ENCODE measurements around the gene TPP1. TPM values are rescaled to one million over a fixed set of nuclear protein-coding genes. Genes with fewer than 3 reads are reported as not detected.

Gene TPP1
- total RNA-seq, 1 donor from 2014 or later, result 38.4 TPM

DNA sequence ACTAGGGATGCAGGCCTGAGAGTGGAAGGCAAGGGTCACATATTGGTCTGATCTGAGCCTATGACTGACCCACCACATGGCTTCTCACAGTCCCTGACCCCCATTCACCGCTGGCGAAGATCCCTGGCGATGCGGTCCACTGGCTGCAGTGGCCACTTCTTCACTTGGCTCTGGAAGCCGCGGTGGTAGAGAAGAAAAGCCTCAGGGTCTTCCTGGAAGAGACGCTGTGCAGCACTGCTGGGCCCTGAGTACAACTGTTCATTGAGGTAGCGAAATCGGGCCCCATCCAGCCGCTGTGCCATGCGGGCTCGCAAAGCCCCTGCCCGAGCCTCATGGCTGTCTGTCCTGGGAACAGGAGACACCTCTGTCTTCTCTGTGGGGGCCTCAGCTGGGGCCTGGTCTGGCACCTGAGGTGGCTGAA lies 18.2 kb downstream of the TPP1 start:
- Mint-ChIP-seq H3K4me1 (ENCODE audit: low read depth) (peaks cover 10% of the 10 kb centered on the region), H3K4me3 (no peak overlapping the region), H3K36me3 (ENCODE audit: low read depth) (peaks cover 35% of the 10 kb centered on the region), H3K27ac (no peak overlapping the region), H3K27me3 (ENCODE audit: insufficient read depth) (no peaks in the 10 kb centered on the region), H3K9me3 (no peaks in the 10 kb centered on the region)
- DNase-seq (ENCODE audit: low spot score), result no peak
- intact Hi-C loops (cut with micrococcal nuclease), result loop anchor here (10.0 kb wide), 1 partner anchor 1384 kb away; the partner anchor contains the start of gene EIF3F

DNA sequence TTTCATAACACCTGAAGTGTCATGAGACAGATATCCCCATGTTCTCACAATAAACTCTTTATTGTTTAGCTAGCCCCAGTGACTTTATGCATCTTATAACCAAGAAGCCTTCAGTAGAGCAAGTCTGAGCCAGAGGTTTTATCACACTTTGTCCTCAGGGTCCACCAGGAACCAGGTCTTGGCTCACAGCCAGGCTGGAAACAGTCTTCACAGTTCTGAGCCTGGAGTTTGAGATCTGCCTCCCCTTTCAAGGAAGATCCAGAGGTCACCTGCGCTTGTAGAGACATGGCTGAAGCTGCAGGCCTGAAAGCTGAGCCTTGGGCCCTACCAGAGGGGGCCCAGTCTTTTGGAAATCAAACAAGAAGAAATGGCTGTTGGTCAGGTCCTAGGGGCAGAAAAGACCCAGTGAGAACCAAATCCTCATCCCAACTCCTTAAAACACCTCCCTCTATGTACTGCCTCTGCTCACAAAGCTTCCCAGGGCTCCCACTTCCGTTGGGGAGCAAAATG lies 19.3 kb downstream of the TPP1 start:
- Mint-ChIP-seq H3K4me1 (ENCODE audit: low read depth) (peaks cover 7% of the 10 kb centered on the region), H3K9me3 (no peaks in the 10 kb centered on the region), H3K4me3 (no peak overlapping the region), H3K27me3 (ENCODE audit: insufficient read depth) (no peaks in the 10 kb centered on the region), H3K36me3 (ENCODE audit: low read depth) (peaks cover 40% of the 10 kb centered on the region), H3K27ac (no peak overlapping the region)
- intact Hi-C loops (cut with micrococcal nuclease), result loop anchor here (10.0 kb wide), 1 partner anchor 1385 kb away; the partner anchor contains the start of gene EIF3F
- DNase-seq (ENCODE audit: low spot score), result no peak

DNA sequence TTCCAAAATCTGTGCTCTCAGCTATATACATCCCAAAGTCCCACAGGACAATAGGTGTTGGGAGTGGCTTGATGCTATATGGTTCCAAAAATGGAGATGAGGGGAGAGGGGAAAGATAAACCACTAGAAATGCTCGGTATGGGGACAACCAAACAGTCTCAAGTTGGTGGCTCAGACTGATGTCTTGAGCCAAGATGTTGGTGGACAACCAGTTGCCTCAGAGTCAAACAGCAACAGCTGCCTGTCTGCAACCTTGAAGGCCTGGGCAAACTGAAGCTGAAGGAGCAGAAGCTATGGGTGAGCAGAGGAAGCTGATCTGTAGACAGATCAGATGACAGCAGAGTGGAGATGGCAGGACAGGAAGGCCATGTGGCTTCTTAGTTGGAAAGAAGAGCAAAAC lies 19.8 kb downstream of the TPP1 start:
- DNase-seq (ENCODE audit: low spot score), result no peak
- no peak overlapping the region for H3K4me3 Mint-ChIP-seq
- no peaks in the 10 kb centered on the region for H3K9me3 Mint-ChIP-seq
- peaks cover 43% of the 10 kb centered on the region for H3K36me3 Mint-ChIP-seq (ENCODE audit: low read depth)
- no peaks in the 10 kb centered on the region for H3K27me3 Mint-ChIP-seq (ENCODE audit: insufficient read depth)
- H3K27ac Mint-ChIP-seq, result no peak overlapping the region
- intact Hi-C loops (cut with micrococcal nuclease), result no loop called here
- peaks cover 9% of the 10 kb centered on the region for H3K4me1 Mint-ChIP-seq (ENCODE audit: low read depth)

DNA sequence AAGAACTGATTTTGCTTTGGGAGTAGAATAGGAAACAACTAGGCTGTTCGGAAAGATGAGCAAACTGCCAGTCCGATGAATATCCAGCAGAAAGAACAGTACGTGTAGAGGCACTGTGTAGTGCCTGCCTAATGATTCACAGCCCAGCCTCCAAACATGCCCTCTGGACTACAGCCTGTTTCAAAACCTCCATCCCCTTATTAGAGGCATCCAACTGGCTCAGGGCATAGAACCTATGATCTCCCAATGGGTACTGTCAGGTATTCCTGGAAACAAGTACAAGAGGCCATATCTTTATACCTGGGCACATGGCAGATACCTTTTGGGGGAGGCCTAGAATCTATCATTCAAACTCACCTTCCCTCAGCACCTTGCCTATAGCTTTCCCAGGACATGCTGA lies 20.7 kb downstream of the TPP1 start:
- Mint-ChIP-seq H3K9me3 (no peaks in the 10 kb centered on the region), H3K27ac (no peak overlapping the region), H3K36me3 (ENCODE audit: low read depth) (peaks cover 52% of the 10 kb centered on the region), H3K4me3 (no peak overlapping the region), H3K4me1 (ENCODE audit: low read depth) (peaks cover 18% of the 10 kb centered on the region), H3K27me3 (ENCODE audit: insufficient read depth) (no peaks in the 10 kb centered on the region)
- intact Hi-C loops (cut with micrococcal nuclease), result no loop called here
- DNase-seq (ENCODE audit: low spot score), result no peak

GRCh38 chr11:6596239-6596877 lies 22.9 kb downstream of the TPP1 start:
- Mint-ChIP-seq H3K4me3 (no peak overlapping the region), H3K4me1 (ENCODE audit: low read depth) (peaks cover 19% of the 10 kb centered on the region), H3K27ac (no peak overlapping the region), H3K9me3 (no peaks in the 10 kb centered on the region), H3K27me3 (ENCODE audit: insufficient read depth) (no peaks in the 10 kb centered on the region), H3K36me3 (ENCODE audit: low read depth) (peaks cover 53% of the 10 kb centered on the region)
- DNase-seq (ENCODE audit: low spot score), result no peak
- intact Hi-C loops (cut with micrococcal nuclease), result no loop called here

DNA sequence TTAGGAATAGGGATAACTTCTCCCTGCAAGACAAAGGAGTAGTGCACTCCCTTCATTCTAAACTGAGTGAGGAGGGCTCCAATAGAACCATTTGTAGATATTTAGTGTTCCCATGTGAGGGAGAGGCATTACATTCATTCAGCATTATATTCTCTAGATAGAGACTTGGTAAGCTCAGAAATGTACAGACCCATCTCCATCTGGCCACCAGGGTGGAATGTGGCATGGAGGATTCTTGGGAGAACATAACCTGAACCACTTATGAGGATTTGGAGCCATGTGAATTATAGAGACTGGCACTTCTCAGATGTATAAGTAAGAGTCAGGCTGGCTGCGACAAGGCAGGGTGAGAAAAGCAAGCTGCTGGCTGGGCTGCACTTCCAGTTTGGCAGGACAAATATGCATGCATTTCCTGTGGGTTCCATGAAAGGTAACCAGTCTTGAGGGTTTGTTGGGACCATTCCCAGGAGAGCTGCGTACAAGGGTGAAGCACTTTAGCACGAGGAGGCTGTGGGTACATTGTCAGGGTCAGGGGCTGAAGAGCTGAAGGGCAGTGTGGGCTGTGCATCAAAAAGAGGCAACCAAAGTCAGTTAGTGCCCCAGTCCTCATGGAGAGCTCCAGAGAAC lies 25.0 kb downstream of the TPP1 start:
- H3K36me3 Mint-ChIP-seq (ENCODE audit: low read depth), result peaks cover 48% of the 10 kb centered on the region
- intact Hi-C loops (cut with micrococcal nuclease), result no loop called here

DNA sequence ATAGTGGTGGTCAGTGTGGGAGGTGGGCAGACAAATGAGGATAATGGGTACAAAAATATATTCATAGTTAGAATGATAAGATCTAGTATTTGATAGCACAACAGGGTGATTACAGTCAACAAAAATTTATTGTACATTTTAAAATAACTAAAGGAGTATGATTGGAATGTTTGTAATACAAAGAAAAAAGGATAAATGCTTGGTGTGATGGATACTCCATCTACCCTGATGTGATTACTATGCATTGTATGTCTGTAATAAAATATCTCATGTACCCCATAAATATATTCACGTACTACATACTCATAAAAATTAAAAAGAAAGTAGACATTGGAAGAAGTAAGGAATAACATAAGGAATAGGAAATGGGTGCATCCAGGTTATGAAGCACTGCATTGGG lies 31.2 kb downstream of the TPP1 start:
- Mint-ChIP-seq H3K4me3 (no peak overlapping the region), H3K27me3 (ENCODE audit: insufficient read depth) (no peaks in the 10 kb centered on the region), H3K9me3 (peaks cover 20% of the 10 kb centered on the region), H3K4me1 (ENCODE audit: low read depth) (no peaks in the 10 kb centered on the region), H3K27ac (no peak overlapping the region), H3K36me3 (ENCODE audit: low read depth) (peaks cover 22% of the 10 kb centered on the region)
- intact Hi-C loops (cut with micrococcal nuclease), result no loop called here
- DNase-seq (ENCODE audit: low spot score), result no peak

More for the DNA sequence above, 25.0 kb downstream of the TPP1 start:
- Mint-ChIP-seq H3K4me1 (ENCODE audit: low read depth) (peaks cover 19% of the 10 kb centered on the region), H3K4me3 (no peak overlapping the region), H3K27ac (no peak overlapping the region), H3K27me3 (ENCODE audit: insufficient read depth) (no peaks in the 10 kb centered on the region), H3K9me3 (no peaks in the 10 kb centered on the region)
- DNase-seq (ENCODE audit: low spot score), result no peak

- H3K27ac Mint-ChIP-seq, result no peak overlapping the region
- no peaks in the 10 kb centered on the region for H3K4me1 Mint-ChIP-seq (ENCODE audit: low read depth)
- H3K4me3 Mint-ChIP-seq, result no peak overlapping the region
- H3K36me3 Mint-ChIP-seq (ENCODE audit: low read depth), result peaks cover 28% of the 10 kb centered on the region
- no peaks in the 10 kb centered on the region for H3K27me3 Mint-ChIP-seq (ENCODE audit: insufficient read depth)
- peaks cover 25% of the 10 kb centered on the region for H3K9me3 Mint-ChIP-seq
- DNase-seq (ENCODE audit: low spot score), result no peak
- intact Hi-C loops (cut with micrococcal nuclease), result no loop called here
Observed at GRCh38 chr11:6587360-6587953, 31.8 kb downstream of the TPP1 start.

DNA sequence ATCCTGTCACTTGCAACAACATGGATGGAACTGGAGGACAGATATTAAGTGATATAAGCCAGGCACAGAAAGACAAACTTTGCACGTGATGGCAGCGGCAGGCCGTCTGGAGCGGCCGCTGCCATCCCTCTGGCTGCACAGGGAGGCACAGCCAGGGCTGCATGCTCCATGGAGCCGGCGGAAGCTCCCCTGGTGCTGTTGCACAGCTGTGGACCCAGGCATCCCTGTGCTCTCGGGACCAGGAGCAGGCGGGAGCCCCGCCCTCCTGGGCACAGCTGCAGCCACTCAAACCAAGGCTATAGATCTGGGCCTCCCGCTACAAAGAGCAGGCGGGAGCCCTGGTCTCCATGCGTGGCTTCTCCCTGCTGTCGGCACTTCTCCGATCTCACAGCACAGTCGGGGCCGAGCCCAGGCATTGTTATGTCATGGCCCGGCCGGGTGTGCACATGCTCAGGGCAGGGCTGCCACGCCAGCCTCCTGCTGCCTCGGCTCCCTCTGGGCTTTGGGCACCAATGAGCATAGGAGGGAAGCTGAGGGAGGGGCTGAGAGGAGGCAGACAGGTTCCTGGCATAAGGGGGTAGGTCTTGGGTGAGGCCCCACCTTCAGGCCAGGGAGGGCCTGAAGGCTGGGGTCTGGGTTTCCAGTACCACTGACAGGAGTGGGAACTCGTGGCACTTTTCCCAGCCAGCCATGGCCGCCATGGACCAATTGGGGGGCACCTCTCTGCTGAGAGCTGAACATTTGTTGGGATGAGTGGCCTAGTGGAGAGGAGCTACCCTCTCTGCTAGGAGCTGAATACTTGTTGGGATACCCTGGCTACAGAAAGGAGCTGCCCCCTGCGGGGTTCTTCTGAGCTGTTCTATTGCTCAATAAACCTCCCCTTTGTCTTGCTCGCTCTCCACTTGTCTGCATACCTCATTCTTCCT lies 32.5 kb downstream of the TPP1 start:
- Mint-ChIP-seq H3K36me3 (ENCODE audit: low read depth) (peaks cover 30% of the 10 kb centered on the region), H3K27me3 (ENCODE audit: insufficient read depth) (no peaks in the 10 kb centered on the region), H3K4me3 (no peak overlapping the region), H3K27ac (no peak overlapping the region), H3K4me1 (ENCODE audit: low read depth) (no peaks in the 10 kb centered on the region), H3K9me3 (peaks cover 30% of the 10 kb centered on the region)
- intact Hi-C loops (cut with micrococcal nuclease), result no loop called here
- no peak for DNase-seq (ENCODE audit: low spot score)

- intact Hi-C loops (cut with micrococcal nuclease), result no loop called here
- peaks cover 28% of the 10 kb centered on the region for H3K36me3 Mint-ChIP-seq (ENCODE audit: low read depth)
- H3K27me3 Mint-ChIP-seq (ENCODE audit: insufficient read depth), result no peaks in the 10 kb centered on the region
- H3K27ac Mint-ChIP-seq, result no peak overlapping the region
- H3K4me1 Mint-ChIP-seq (ENCODE audit: low read depth), result no peaks in the 10 kb centered on the region
- H3K4me3 Mint-ChIP-seq, result no peak overlapping the region
- no peak for DNase-seq (ENCODE audit: low spot score)
- peaks cover 30% of the 10 kb centered on the region for H3K9me3 Mint-ChIP-seq
Observed at GRCh38 chr11:6584528-6584927, 34.7 kb downstream of the TPP1 start.

- DNase-seq (ENCODE audit: low spot score), result no peak
- Mint-ChIP-seq H3K4me3 (no peak overlapping the region), H3K4me1 (ENCODE audit: low read depth) (no peaks in the 10 kb centered on the region), H3K9me3 (peaks cover 30% of the 10 kb centered on the region), H3K27me3 (ENCODE audit: insufficient read depth) (no peaks in the 10 kb centered on the region), H3K36me3 (ENCODE audit: low read depth) (peaks cover 28% of the 10 kb centered on the region), H3K27ac (no peak overlapping the region)
- intact Hi-C loops (cut with micrococcal nuclease), result no loop called here
Observed at GRCh38 chr11:6583584-6583983, 35.6 kb downstream of the TPP1 start.

GRCh38 chr11:6579681-6580080 lies 39.5 kb downstream of the TPP1 start:
- Mint-ChIP-seq H3K9me3 (peaks cover 27% of the 10 kb centered on the region), H3K4me3 (no peak overlapping the region), H3K27me3 (ENCODE audit: insufficient read depth) (no peaks in the 10 kb centered on the region), H3K27ac (no peak overlapping the region), H3K4me1 (ENCODE audit: low read depth) (peaks cover 4% of the 10 kb centered on the region), H3K36me3 (ENCODE audit: low read depth) (peaks cover 33% of the 10 kb centered on the region)
- intact Hi-C loops (cut with micrococcal nuclease), result no loop called here
- no peak for DNase-seq (ENCODE audit: low spot score)

Data from activated T-helper 1 cell treated with anti-CD3 and anti-CD28 coated beads, Interleukin-12 subunit alpha, Interleukin-12 subunit beta, Interleukin-2, Interleukin-4 antibody, amounts not matched to agents 30 ng/mL and 10 ng/mL and 1 ng/mL, durations not matched to agents 14 hours and 24 hours and 36 hours (primary cell).